Endodermal cell (in vitro differentiated cells): ENCODE measurements around the gene CHRD. TPM values are rescaled to one million over a fixed set of nuclear protein-coding genes. Genes with fewer than 3 reads are reported as not detected.
"Not testable (repeated sequence)": the region's sequence is repeated elsewhere in the genome, so short reads cannot be mapped to it uniquely, and the experiment has no call there.

Experiments
- DNase-seq: peaks from one replicate; pipeline ENCODE4 v3.0.0-alpha.2; 2017
- H3K27ac ChIP-seq: 2 replicates; pipeline ENCODE4 v1.5.1; 2013; ENCODE audit warnings: mild to moderate bottlenecking, low read depth, low read length, moderate library complexity
- H3K27me3 ChIP-seq: 2 replicates; pipeline ENCODE4 v1.6.1; 2013; ENCODE audit warnings: mild to moderate bottlenecking, low read length, moderate library complexity; ENCODE audit not compliant: insufficient read depth, control insufficient read depth, poor library complexity, severe bottlenecking
- H3K36me3 ChIP-seq: 2 replicates; pipeline ENCODE4 v1.7.0; 2013; ENCODE audit warnings: mild to moderate bottlenecking, low read length, moderate library complexity; ENCODE audit not compliant: control insufficient read depth, insufficient read depth
- H3K4me1 ChIP-seq: one replicate; pipeline ENCODE4 v1.7.0; 2013; ENCODE audit warnings: low read length; ENCODE audit not compliant: control insufficient read depth, insufficient read depth
- H3K4me3 ChIP-seq: 2 replicates; pipeline ENCODE4 v1.5.1; 2013; ENCODE audit warnings: mild to moderate bottlenecking, low read length, moderate library complexity
- H3K9ac ChIP-seq: 2 replicates; pipeline ENCODE4 v1.6.1; 2013; ENCODE audit warnings: mild to moderate bottlenecking, low read length, moderate library complexity; ENCODE audit not compliant: poor library complexity, severe bottlenecking; ENCODE audit errors: extremely low read depth
- H3K9me3 ChIP-seq: 2 replicates; pipeline ENCODE4 v1.6.1; 2013; ENCODE audit warnings: mild to moderate bottlenecking, low read length, moderate library complexity; ENCODE audit not compliant: control insufficient read depth
- H3K27ac Mint-ChIP-seq: 2 replicates; pipeline ENCODE4 v1.8.0; 2020; ENCODE audit warnings: mixed read lengths
- H3K27me3 Mint-ChIP-seq: 2 replicates; pipeline ENCODE4 v1.8.0; 2021; ENCODE audit warnings: mild to moderate bottlenecking, mixed read lengths; ENCODE audit not compliant: insufficient read depth
- H3K36me3 Mint-ChIP-seq: 2 replicates; pipeline ENCODE4 v1.8.0; 2020; ENCODE audit warnings: low read depth, mixed read lengths
- H3K4me1 Mint-ChIP-seq: 2 replicates; pipeline ENCODE4 v1.8.0; 2020; ENCODE audit warnings: mixed read lengths
- H3K4me3 Mint-ChIP-seq: 2 replicates; pipeline ENCODE4 v1.8.0; 2020; ENCODE audit warnings: mild to moderate bottlenecking, moderate library complexity, mixed read lengths
- H3K9me3 Mint-ChIP-seq: 2 replicates; pipeline ENCODE4 v1.8.0; 2020; ENCODE audit warnings: mild to moderate bottlenecking, mixed read lengths
- CTCF ChIP-seq: fragments of 200-600 bp; sonication (generic); conservative IDR thresholded peaks from 2 replicates; pipeline ENCODE4 v1.5.0; 2021; ENCODE audit warnings: antibody characterized with exemption, mild to moderate bottlenecking
- WGBS, 2 experiments: methylation state at CpG; one replicate each; pipeline versions ENCODE4 v1.1.5 to v1.1.7; 2013; ENCODE audit warnings: missing lambda C conversion rate in 2 of 2, mixed read lengths in 1 of 2; ENCODE audit not compliant: insufficient coverage in 1 of 2, insufficient read length in 1 of 2; 5-methylcytosine and 5-hydroxymethylcytosine counted together
- total RNA-seq, 2 donors: library from RNA; stranded (reverse); fragmentation: NEBNext Ultra II Directional in 1 of 2; extraction: Animal tissue kit (Norgen Biotek cat#: 25700) in 1 of 2; gene quantifications; 2 replicates in 1 of 2; 3 replicates in 1 of 2; pipeline ENCODE4 v1.2.1, GENCODE V29; 2021

Gene CHRD
- total RNA-seq, 2 donors from 2014 or later: 5.0 to 17.4 TPM

GRCh38 chr3:184337981-184338380 is 41.9 kb upstream of the CHRD start:
- H3K4me1 Mint-ChIP-seq: peaks cover 14% of the 10 kb centered on the region
- H3K9ac ChIP-seq: no peak overlapping the region
- H3K27ac ChIP-seq: peak overlapping the region; percentile 89
- peak overlapping the region; percentile 15 for H3K4me3 Mint-ChIP-seq
- H3K4me1 ChIP-seq: no peaks in the 10 kb centered on the region
- H3K9me3 Mint-ChIP-seq: no peaks in the 10 kb centered on the region
- DNase-seq: no peak
- no peaks in the 10 kb centered on the region for H3K27me3 ChIP-seq
- no peak for TF ChIP-seq CTCF
- H3K27ac Mint-ChIP-seq: peak overlapping the region; percentile 8
- H3K27me3 Mint-ChIP-seq: peaks cover 4% of the 10 kb centered on the region
- no peaks in the 10 kb centered on the region for H3K9me3 ChIP-seq
- peaks cover 27% of the 10 kb centered on the region for H3K36me3 ChIP-seq
- WGBS, 2 experiments: 78 to 88% methylated on average over 6 to 7 of the region's 7 CpGs
- no peak overlapping the region for H3K4me3 ChIP-seq
- H3K36me3 Mint-ChIP-seq: peaks cover 35% of the 10 kb centered on the region

DNA sequence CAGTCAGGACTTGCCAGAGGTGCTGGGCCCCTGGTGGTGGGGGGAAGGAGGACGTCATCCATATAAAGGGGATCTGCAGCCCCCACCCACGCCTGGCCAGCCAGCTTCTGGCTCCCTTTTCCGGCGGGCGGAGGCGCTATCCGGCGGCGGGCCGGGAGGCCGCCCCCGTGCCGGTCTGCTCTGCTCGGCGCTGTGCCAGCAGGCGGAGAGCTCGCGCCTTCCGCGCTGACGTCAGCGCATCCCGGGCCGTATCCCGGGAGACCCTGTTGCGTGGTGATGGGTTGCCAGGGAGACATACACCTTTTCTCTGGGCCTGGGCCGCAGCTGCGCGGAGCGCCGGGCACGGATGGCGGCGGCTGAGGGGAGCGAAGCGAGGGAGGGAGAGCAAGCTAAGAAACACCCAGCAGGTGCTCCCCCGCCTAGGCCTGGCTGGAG is 41.3 kb upstream of the CHRD start:
- Mint-ChIP-seq H3K27ac (peak overlapping the region; percentile 35), H3K9me3 (no peaks in the 10 kb centered on the region), H3K4me3 (peak overlapping the region; percentile 15), H3K27me3 (peaks cover 4% of the 10 kb centered on the region), H3K4me1 (peaks cover 14% of the 10 kb centered on the region), H3K36me3 (peaks cover 32% of the 10 kb centered on the region)
- peak; percentile 49 for TF ChIP-seq CTCF
- Histone ChIP-seq H3K36me3 (peaks cover 27% of the 10 kb centered on the region), H3K9ac (no peak overlapping the region), H3K27ac (peak overlapping the region; percentile 89), H3K4me1 (no peaks in the 10 kb centered on the region), H3K9me3 (no peaks in the 10 kb centered on the region), H3K27me3 (no peaks in the 10 kb centered on the region), H3K4me3 (no peak overlapping the region)
- peak; percentile 93 for DNase-seq
- WGBS, 2 experiments: 32 to 75% methylated on average over 14 to 37 of the region's 37 CpGs

GRCh38 chr3:184339001-184339400 is 40.9 kb upstream of the CHRD start:
- Mint-ChIP-seq H3K4me1 (peaks cover 14% of the 10 kb centered on the region), H3K4me3 (no peak overlapping the region), H3K27ac (no peak overlapping the region), H3K36me3 (peaks cover 27% of the 10 kb centered on the region), H3K27me3 (peaks cover 4% of the 10 kb centered on the region), H3K9me3 (no peaks in the 10 kb centered on the region)
- no peak for DNase-seq
- Histone ChIP-seq H3K4me3 (no peak overlapping the region), H3K27me3 (no peaks in the 10 kb centered on the region), H3K36me3 (peaks cover 25% of the 10 kb centered on the region), H3K27ac (peak overlapping the region; percentile 89), H3K4me1 (no peaks in the 10 kb centered on the region), H3K9ac (no peak overlapping the region), H3K9me3 (no peaks in the 10 kb centered on the region)
- 83 to 92% methylated on average over 5 to 8 of the region's 8 CpGs for WGBS, 2 experiments
- no peak for TF ChIP-seq CTCF

DNA sequence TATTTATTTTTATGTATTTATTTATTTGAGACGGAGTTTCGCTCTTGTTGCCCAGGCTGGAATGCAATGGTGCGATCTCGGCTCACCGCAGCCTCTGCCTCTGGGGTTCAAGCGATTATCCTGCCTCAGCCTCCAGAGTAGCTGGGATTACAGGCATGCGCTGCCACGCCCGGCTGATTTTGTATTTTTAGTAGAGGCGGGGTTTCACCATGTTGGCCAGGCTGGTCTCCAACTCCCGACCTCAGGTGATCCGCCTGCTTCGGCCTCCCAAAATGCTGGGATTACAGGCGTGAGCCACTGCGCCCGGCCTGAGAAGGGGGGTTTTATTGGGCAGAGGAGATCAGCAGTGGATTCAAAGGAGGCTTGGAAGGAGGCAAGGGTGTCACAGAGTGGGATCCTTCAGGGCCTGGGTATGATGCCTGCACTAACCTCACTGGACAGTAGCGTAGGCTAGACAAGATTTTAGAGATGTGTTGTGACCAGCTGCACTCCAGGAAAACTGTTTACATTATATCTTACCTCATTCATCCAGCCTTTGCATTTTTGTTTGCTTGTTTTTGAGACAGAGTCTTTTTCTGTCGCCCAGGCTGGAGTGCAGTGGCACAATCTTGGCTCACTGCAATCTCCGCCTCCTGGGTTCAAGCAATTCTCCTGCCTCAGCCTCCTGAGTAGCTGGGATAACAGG is 40.3 kb upstream of the CHRD start:
- not testable (repeated sequence) for H3K9me3 Mint-ChIP-seq, H3K27me3 Mint-ChIP-seq, H3K9ac ChIP-seq, H3K27me3 ChIP-seq, DNase-seq, H3K4me1 ChIP-seq, H3K4me3 Mint-ChIP-seq, H3K27ac Mint-ChIP-seq, H3K4me3 ChIP-seq, H3K9me3 ChIP-seq, H3K27ac ChIP-seq
- H3K36me3 Mint-ChIP-seq: peaks cover 22% of the 10 kb centered on the region
- H3K36me3 ChIP-seq: peaks cover 24% of the 10 kb centered on the region
- H3K4me1 Mint-ChIP-seq: peaks cover 14% of the 10 kb centered on the region
- 93 to 95% methylated on average over 14 to 19 of the region's 19 CpGs for WGBS, 2 experiments
